Uterus (tissue), 2 donors: ENCODE measurements around the gene MCM5.

Source experiments
- CTCF ChIP-seq, 4 experiments: fragments of 200-600 bp in 2 of 4; fragments of 450-650 bp in 2 of 4; sonication (generic) in 2 of 4; IDR thresholded peaks; one replicate each; pipeline ENCODE4 v1.5.1; 2016 to 2019; ENCODE audit warnings: antibody characterized with exemption in 4 of 4, mild to moderate bottlenecking in 2 of 4, moderate library complexity in 1 of 4
- POLR2A ChIP-seq, 2 donors: fragments of 450-650 bp; IDR thresholded peaks; one replicate each; pipeline ENCODE4 v1.6.1; 2016; ENCODE audit warnings: antibody characterized with exemption in 2 of 2, mild to moderate bottlenecking in 1 of 2, moderate library complexity in 1 of 2

GRCh38 chr22:35431483-35432227, 31.7 kb downstream of the MCM5 start:
- TF ChIP-seq CTCF (IDR thresholded peaks at IDR 0.05) (no peak), POLR2A (IDR thresholded peaks at IDR 0.05) (no peak)
